ENCODE data around the gene FMN1. TPM values are rescaled to one million over a fixed set of nuclear protein-coding genes. Genes with fewer than 3 reads are reported as not detected.

The FMN1 gene
- total RNA-seq, 1 experiment from 2014 or later, result 0.37 TPM

DNA sequence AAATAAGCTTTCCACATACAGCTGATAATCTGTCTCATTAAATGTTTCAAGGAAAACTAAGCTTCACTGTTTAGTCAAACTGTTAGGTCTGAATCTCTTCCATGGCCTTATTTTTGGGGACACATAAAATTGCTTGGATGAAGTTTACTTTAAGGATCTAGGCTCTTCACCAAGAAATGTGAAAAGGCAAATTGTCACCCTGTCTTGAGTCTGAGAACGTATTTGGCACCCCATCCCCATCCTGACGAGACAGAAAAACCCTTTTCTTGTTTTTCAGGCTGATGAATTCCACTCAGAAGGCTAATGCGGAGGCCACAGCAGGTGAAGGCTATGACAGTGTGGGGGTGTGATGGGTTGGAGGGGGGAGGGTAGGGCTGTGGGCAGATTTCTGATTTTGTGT lies 250.1 kb downstream of the FMN1 start:
- BruUV-seq (replicated peaks), result no TSS peak
- DNase-seq (ENCODE audit: low spot score), result no peak
- ChIA-PET CTCF (no interaction called here), POLR2A (ENCODE audit: low non-redundant PET) (no interaction called here)
- no peak overlapping the region for H3K4me3 ChIP-seq (ENCODE audit: low read depth, low read length, poor library complexity, severe bottlenecking)
- H3K4me1 ChIP-seq (ENCODE audit: insufficient read depth, low read length, poor library complexity, severe bottlenecking), result no peaks in the 10 kb centered on the region
- H3K27ac ChIP-seq (ENCODE audit: low read depth, low read length, poor library complexity, severe bottlenecking), result no peak overlapping the region
- intact Hi-C loops (cut with micrococcal nuclease; ENCODE audit: unreplicated experiment), result no loop called here
- no peaks in the 10 kb centered on the region for H3K9me3 ChIP-seq (ENCODE audit: low read depth, low read length, poor library complexity, severe bottlenecking)
- H3K36me3 ChIP-seq (ENCODE audit: insufficient read depth, low read length, poor library complexity, severe bottlenecking), result no peaks in the 10 kb centered on the region
- no peak for TF ChIP-seq EZH2 (IDR thresholded peaks at IDR 0.05; ENCODE audit: borderline replicate concordance, low read depth, low read length, poor library complexity, severe bottlenecking)
- TF ChIP-seq, protein P1, sequence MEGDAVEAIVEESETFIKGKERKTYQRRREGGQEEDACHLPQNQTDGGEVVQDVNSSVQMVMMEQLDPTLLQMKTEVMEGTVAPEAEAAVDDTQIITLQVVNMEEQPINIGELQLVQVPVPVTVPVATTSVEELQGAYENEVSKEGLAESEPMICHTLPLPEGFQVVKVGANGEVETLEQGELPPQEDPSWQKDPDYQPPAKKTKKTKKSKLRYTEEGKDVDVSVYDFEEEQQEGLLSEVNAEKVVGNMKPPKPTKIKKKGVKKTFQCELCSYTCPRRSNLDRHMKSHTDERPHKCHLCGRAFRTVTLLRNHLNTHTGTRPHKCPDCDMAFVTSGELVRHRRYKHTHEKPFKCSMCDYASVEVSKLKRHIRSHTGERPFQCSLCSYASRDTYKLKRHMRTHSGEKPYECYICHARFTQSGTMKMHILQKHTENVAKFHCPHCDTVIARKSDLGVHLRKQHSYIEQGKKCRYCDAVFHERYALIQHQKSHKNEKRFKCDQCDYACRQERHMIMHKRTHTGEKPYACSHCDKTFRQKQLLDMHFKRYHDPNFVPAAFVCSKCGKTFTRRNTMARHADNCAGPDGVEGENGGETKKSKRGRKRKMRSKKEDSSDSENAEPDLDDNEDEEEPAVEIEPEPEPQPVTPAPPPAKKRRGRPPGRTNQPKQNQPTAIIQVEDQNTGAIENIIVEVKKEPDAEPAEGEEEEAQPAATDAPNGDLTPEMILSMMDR (conservative IDR thresholded peaks at IDR 0.05; ENCODE audit: low read depth, low read length), result no peak
- H3K27me3 ChIP-seq (replicated peaks; ENCODE audit: insufficient read depth, low read depth, low read length, poor library complexity), result no peaks in the 10 kb centered on the region

DNA sequence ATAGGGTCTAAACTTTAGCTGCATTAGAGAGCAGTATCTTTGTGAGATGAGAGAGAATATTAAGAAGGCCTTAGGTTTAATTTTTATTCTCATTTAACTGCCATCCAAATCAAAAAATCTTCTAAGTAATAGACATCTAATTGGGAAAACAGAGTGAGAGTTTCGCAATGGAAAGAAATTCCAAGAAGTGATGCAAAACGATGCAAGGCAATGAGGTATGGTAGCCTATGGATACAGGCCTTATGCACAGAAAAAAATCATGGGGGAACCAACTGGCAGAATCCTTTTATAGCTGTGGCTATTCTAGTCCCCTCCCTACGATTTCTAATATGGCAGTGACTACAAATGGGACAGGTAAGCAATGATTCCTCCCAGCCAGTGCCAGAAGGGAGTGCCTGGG lies 250.8 kb downstream of the FMN1 start:
- TF ChIP-seq EZH2 (IDR thresholded peaks at IDR 0.05; ENCODE audit: borderline replicate concordance, low read depth, low read length, poor library complexity, severe bottlenecking), result no peak
- TF ChIP-seq, protein P1 (conservative IDR thresholded peaks at IDR 0.05; ENCODE audit: low read depth, low read length), result no peak
- CTCF ChIA-PET, result no interaction called here

DNA sequence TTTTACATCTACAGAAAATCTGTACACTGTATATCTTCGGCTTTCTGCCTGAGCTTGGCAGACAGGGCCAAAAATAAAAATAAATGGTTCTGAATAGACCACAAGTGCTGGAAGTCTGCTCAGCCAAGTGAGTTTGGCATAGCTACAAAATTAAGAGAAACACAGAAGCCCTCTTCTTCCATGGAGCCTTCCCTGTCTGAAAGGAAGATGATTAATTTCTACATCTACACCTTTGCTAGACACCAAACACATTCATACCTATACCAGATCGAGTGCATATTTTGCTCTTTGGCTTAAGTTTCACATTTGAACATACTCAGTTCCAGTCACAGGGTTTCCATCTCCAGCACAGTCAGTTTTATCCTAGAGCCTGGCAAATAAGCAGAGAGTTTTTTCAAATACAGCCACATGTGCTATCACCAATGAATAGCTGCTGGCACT lies 252.1 kb downstream of the FMN1 start:
- Histone ChIP-seq H3K36me3 (ENCODE audit: insufficient read depth, low read length, poor library complexity, severe bottlenecking) (no peaks in the 10 kb centered on the region), H3K9me3 (ENCODE audit: low read depth, low read length, poor library complexity, severe bottlenecking) (no peaks in the 10 kb centered on the region), H3K27ac (ENCODE audit: low read depth, low read length, poor library complexity, severe bottlenecking) (no peak overlapping the region), H3K27me3 (replicated peaks; ENCODE audit: insufficient read depth, low read depth, low read length, poor library complexity) (no peaks in the 10 kb centered on the region), H3K4me1 (ENCODE audit: insufficient read depth, low read length, poor library complexity, severe bottlenecking) (no peaks in the 10 kb centered on the region), H3K4me3 (ENCODE audit: low read depth, low read length, poor library complexity, severe bottlenecking) (no peak overlapping the region)
- no peak for DNase-seq (ENCODE audit: low spot score)
- POLR2A ChIA-PET (ENCODE audit: low non-redundant PET), result no interaction called here
- BruUV-seq (replicated peaks), result no TSS peak
- CTCF ChIA-PET, result no interaction called here
- TF ChIP-seq, protein P1 (conservative IDR thresholded peaks at IDR 0.05; ENCODE audit: low read depth, low read length), result no peak
- TF ChIP-seq EZH2 (IDR thresholded peaks at IDR 0.05; ENCODE audit: borderline replicate concordance, low read depth, low read length, poor library complexity, severe bottlenecking), result no peak
- intact Hi-C loops (cut with micrococcal nuclease; ENCODE audit: unreplicated experiment), result no loop called here

More for the DNA sequence above, 250.8 kb downstream of the FMN1 start:
- H3K27ac ChIP-seq (ENCODE audit: low read depth, low read length, poor library complexity, severe bottlenecking), result no peak overlapping the region
- intact Hi-C loops (cut with micrococcal nuclease; ENCODE audit: unreplicated experiment), result no loop called here
- DNase-seq (ENCODE audit: low spot score), result no peak
- no peaks in the 10 kb centered on the region for H3K9me3 ChIP-seq (ENCODE audit: low read depth, low read length, poor library complexity, severe bottlenecking)
- no peaks in the 10 kb centered on the region for H3K27me3 ChIP-seq (replicated peaks; ENCODE audit: insufficient read depth, low read depth, low read length, poor library complexity)
- no peaks in the 10 kb centered on the region for H3K36me3 ChIP-seq (ENCODE audit: insufficient read depth, low read length, poor library complexity, severe bottlenecking)
- BruUV-seq (replicated peaks), result no TSS peak
- no peaks in the 10 kb centered on the region for H3K4me1 ChIP-seq (ENCODE audit: insufficient read depth, low read length, poor library complexity, severe bottlenecking)
- no peak overlapping the region for H3K4me3 ChIP-seq (ENCODE audit: low read depth, low read length, poor library complexity, severe bottlenecking)
- POLR2A ChIA-PET (ENCODE audit: low non-redundant PET), result no interaction called here

Measured in A673 (cell line).